HepG2 (cell line): ENCODE results near the gene HLA-DPA1. TPM values are rescaled to one million over a fixed set of nuclear protein-coding genes. Genes with fewer than 3 reads are reported as not detected.

ENCODE experiments used
- ATAC-seq: fragments of 200-7000 bp; cut with Tn5 transposase; 3 replicates; pipeline ENCODE4 v1.9.1; 2020; ENCODE audit warnings: mild to moderate bottlenecking, moderate library complexity
- BruUV-seq: library from RNA; stranded (reverse); fragments of 400-500 nt; replicated peaks from 2 replicates; lab custom pipeline; 2021; lab: Mats Ljungman, UMichigan
- CTCF ChIA-PET: fragments of 300-600 bp; formaldehyde crosslinking; extraction: SDS; loops from one replicate; lab custom pipeline; 2021; ENCODE audit warnings: low total read pairs, inconsistent platforms, low intra/inter-chr PET ratio; lab: Yijun Ruan, JAX
- POLR2A ChIA-PET: fragments of 350-600 bp; sonication (Branson Sonifier 250); formaldehyde crosslinking; loops from one replicate; lab custom pipeline; 2020; ENCODE audit warnings: antibody characterized with exemption, inconsistent platforms; lab: Yijun Ruan, JAX
- DNase-seq: peaks from one replicate; pipeline ENCODE4 v3.0.0-alpha.2; 2015; ENCODE audit warnings: low spot score
- FAIRE-seq: peaks from 3 replicates; lab custom pipeline; 2011; peaks lifted over from hg19 to GRCh38; lab: Jason Lieb, UNC
- H2AFZ ChIP-seq: one replicate; pipeline ENCODE4 v1.6.1; 2011; ENCODE audit warnings: low read length, inconsistent platforms
- H3K27ac ChIP-seq: fragments of 300-600 bp; 3 replicates; pipeline ENCODE4 v1.8.0; 2011; ENCODE audit warnings: mixed run types, mild to moderate bottlenecking, mixed read lengths, low read length, inconsistent platforms; ENCODE audit not compliant: insufficient read depth; ENCODE audit errors: extremely low read length
- H3K27me3 ChIP-seq, 2 experiments: fragments of 200-600 bp in 1 of 2; 2 replicates in 1 of 2; 3 replicates in 1 of 2; pipeline versions ENCODE4 v1.6.0 to v1.8.0; 2011; ENCODE audit warnings: low read length in 2 of 2, mild to moderate bottlenecking in 2 of 2, moderate library complexity in 2 of 2, inconsistent platforms in 1 of 2; ENCODE audit not compliant: insufficient read depth in 2 of 2, control insufficient read depth in 1 of 2
- H3K36me3 ChIP-seq, 2 experiments: fragments of 200-600 bp in 1 of 2; replicated peaks in 1 of 2; 2 replicates in 1 of 2; 3 replicates in 1 of 2; pipeline versions ENCODE4 v1.5.1 to v1.8.0; 2011; ENCODE audit warnings: low read length in 2 of 2, inconsistent platforms in 1 of 2; ENCODE audit not compliant: insufficient read depth in 2 of 2, control insufficient read depth in 1 of 2
- H3K4me1 ChIP-seq: 2 replicates; pipeline ENCODE4 v1.5.1; 2012; ENCODE audit warnings: low read length, inconsistent platforms; ENCODE audit not compliant: insufficient read depth
- H3K4me2 ChIP-seq: 2 replicates; pipeline ENCODE4 v1.6.0; 2011; ENCODE audit warnings: low read depth, low read length, inconsistent platforms
- H3K4me3 ChIP-seq, 3 experiments: fragments of 200-600 bp in 1 of 3; sonication (generic), shearing (Covaris generic) in 1 of 3; replicated peaks in 1 of 3; 2 replicates each; pipeline ENCODE4 v1.5.1; 2011 to 2016; ENCODE audit warnings: low read length in 3 of 3, inconsistent platforms in 2 of 3, low read depth in 2 of 3, mild to moderate bottlenecking in 2 of 3, control low read depth in 1 of 3, mixed read lengths in 1 of 3; ENCODE audit not compliant: insufficient read depth in 1 of 3
- H3K79me2 ChIP-seq: one replicate; pipeline ENCODE4 v1.6.1; 2011; ENCODE audit warnings: low read length, inconsistent platforms; ENCODE audit not compliant: insufficient read depth
- H3K9ac ChIP-seq: 2 replicates; pipeline ENCODE4 v1.6.0; 2011; ENCODE audit warnings: mild to moderate bottlenecking, low read depth, low read length, inconsistent platforms; ENCODE audit not compliant: insufficient read depth
- H3K9me3 ChIP-seq: 2 replicates; pipeline ENCODE4 v1.5.1; 2012; ENCODE audit warnings: mild to moderate bottlenecking, low read length
- H4K20me1 ChIP-seq: 2 replicates; pipeline ENCODE4 v1.6.0; 2011; ENCODE audit warnings: inconsistent platforms, mild to moderate bottlenecking, low read length, moderate library complexity; ENCODE audit not compliant: insufficient read depth
- ATF1 ChIP-seq: IDR thresholded peaks from 2 replicates; pipeline ENCODE4 v1.6.1; 2016; ENCODE audit warnings: mild to moderate bottlenecking, control low read depth
- KMT2B ChIP-seq: IDR thresholded peaks from 2 replicates; pipeline ENCODE4 v1.6.1; 2016; ENCODE audit warnings: missing genetic modification reagents, missing compliant biosample characterization
- MAFF ChIP-seq: IDR thresholded peaks from 2 replicates; pipeline ENCODE4 v1.6.1; 2011; ENCODE audit warnings: low read depth, low read length, improper control_type of control experiment
- MAFK ChIP-seq, 2 experiments: IDR thresholded peaks in 1 of 2; conservative IDR thresholded peaks in 1 of 2; 2 replicates each; pipeline ENCODE4 v1.6.1; 2011; ENCODE audit warnings: improper control_type of control experiment in 2 of 2, low read length in 2 of 2
- NFYB ChIP-seq: sonication (generic); formaldehyde crosslinking; IDR thresholded peaks from 2 replicates; pipeline ENCODE4 v1.4.0; 2020; ENCODE audit warnings: missing genetic modification reagents
- TMF1 ChIP-seq: sonication (generic); formaldehyde crosslinking; IDR thresholded peaks from 2 replicates; pipeline ENCODE4 v1.8.1; 2022; ENCODE audit warnings: low read depth, missing genetic modification reagents
- ZFX ChIP-seq: sonication (generic); formaldehyde crosslinking; IDR thresholded peaks from 2 replicates; pipeline ENCODE4 v1.4.0; 2020; ENCODE audit warnings: mild to moderate bottlenecking, low read depth, missing genetic modification reagents, moderate library complexity
- ZNF207 ChIP-seq: fragments of 450-650 bp; IDR thresholded peaks from 2 replicates; pipeline ENCODE4 v1.6.1; 2016; ENCODE audit warnings: antibody characterized with exemption, borderline replicate concordance
- WGBS: methylation state at CpG from one replicate; pipeline ENCODE4 v1.1.6; 2017; ENCODE audit warnings: low lambda C conversion rate; 5-methylcytosine and 5-hydroxymethylcytosine counted together
- in situ Hi-C: cut with HindIII; loops from 2 replicates; pipeline ENCODE4 v1.10.0; 2017; ENCODE audit warnings: low pct_unique_long_range_greater_than_20kb; ENCODE audit not compliant: extremely low pct_ligation_motif_present
- intact Hi-C: fragments of 100-400 bp; cut with micrococcal nuclease; formaldehyde crosslinking; loops from one replicate; pipeline ENCODE4 v1.10.0; 2022; ENCODE audit not compliant: unreplicated experiment
- polyA plus RNA-seq, 8 experiments: library from polyadenylated mRNA; depleted of rRNA in 3 of 8; stranded (reverse) in 7 of 8; unstranded in 1 of 8; fragments of >200 nt; fragmentation: Illumina TruSeq in 4 of 8; extraction: Trizol in 4 of 8; gene quantifications; 2 replicates each; pipeline versions ENCODE4 v1.2.1 to v1.2.3, GENCODE V29; 2011 to 2016; ENCODE audit warnings: low read depth in 4 of 8, missing spikeins in 1 of 8, mixed read lengths in 1 of 8; ENCODE audit not compliant: insufficient read depth in 1 of 8
- total RNA-seq, 5 experiments: library from RNA; depleted of rRNA; stranded (reverse); fragments of >200 nt; fragmentation: Illumina TruSeq; extraction: Trizol; gene quantifications; 2 replicates each; pipeline ENCODE4 v1.2.3, GENCODE V29; 2016; ENCODE audit warnings: low read depth in 1 of 5

The HLA-DPA1 gene
- total and polyA plus RNA-seq, 2 of the 13 experiments (the other 11 are each of a cell fraction or from before 2014, with no cell fraction given): not detected

DNA sequence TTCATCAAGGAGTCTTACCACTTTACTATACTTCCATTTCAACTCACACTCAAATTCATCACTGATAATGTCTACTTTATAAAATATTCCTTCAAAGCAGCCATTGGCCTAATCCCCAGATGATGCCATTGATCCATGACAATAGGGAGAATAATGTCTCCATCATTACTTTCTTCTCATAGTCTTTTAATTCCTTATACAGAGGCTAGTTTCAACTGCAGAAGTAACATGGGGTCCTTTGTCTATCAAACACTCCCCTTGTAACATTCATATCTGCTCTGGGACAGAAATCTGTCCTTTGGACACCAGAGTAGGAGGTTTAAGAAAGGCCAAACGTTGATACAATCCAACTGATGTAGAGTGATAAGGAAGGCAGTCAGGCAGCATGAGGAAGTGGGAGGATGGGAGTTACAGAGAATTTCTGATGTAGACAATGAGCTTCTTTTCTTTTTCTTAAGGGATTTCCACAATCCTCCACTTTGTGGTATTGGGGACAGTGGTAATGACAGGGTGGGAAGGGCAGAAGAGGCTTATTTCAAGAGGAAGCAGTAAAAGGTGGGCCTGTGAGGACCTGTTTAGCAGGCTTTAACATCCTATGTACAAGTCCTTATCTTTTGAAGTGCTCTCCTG is 45.1 kb downstream of the HLA-DPA1 start (continued):
- TF ChIP-seq NFYB: no peak
- no peak for TF ChIP-seq ATF1 (CRISPR knock-in tag)
- TF ChIP-seq, all 625 proteins: peak for 0

- Histone ChIP-seq H3K27ac (no peak overlapping the region), H3K4me3 (no peak overlapping the region), H3K9ac (no peak overlapping the region), H3K27me3 (peaks cover 0 to 21% of the 10 kb centered on the region in 2 experiments; a peak in 3 of 5 replicates), H3K79me2 (no peaks in the 10 kb centered on the region), H2AFZ (no peak overlapping the region), H4K20me1 (no peaks in the 10 kb centered on the region), H3K4me1 (no peaks in the 10 kb centered on the region), H3K36me3 (no peaks in the 10 kb centered on the region), H3K4me2 (no peak overlapping the region), H3K9me3 (no peaks in the 10 kb centered on the region)
- no peak for TF ChIP-seq ZNF207
- no peak for TF ChIP-seq TMF1
- BruUV-seq: no TSS peak
- intact Hi-C loops (no loop called here), in situ Hi-C loops (no loop called here)
- no peak for DNase-seq
- POLR2A ChIA-PET: no interaction called here
- ATAC-seq: no peak
- CTCF ChIA-PET: no interaction called here
- FAIRE-seq: no peak
Measured at GRCh38 chr6:33024521-33024920, 48.9 kb downstream of the HLA-DPA1 start.

GRCh38 chr6:33023536-33023935 is 49.9 kb downstream of the HLA-DPA1 start:
- no peaks in the 10 kb centered on the region for H3K36me3 ChIP-seq
- H3K79me2 ChIP-seq: no peaks in the 10 kb centered on the region
- BruUV-seq: no TSS peak
- intact Hi-C loops: no loop called here
- no peaks in the 10 kb centered on the region for H4K20me1 ChIP-seq
- H3K27me3 ChIP-seq: peaks cover 0 to 25% of the 10 kb centered on the region in 2 experiments; a peak in 3 of 5 replicates
- no peak overlapping the region for H3K9ac ChIP-seq
- ATAC-seq (no peak), FAIRE-seq (no peak), DNase-seq (no peak)
- in situ Hi-C loops: no loop called here
- no peak overlapping the region for H3K27ac ChIP-seq
- ChIA-PET POLR2A (no interaction called here), CTCF (no interaction called here)
- no peak overlapping the region for H3K4me2 ChIP-seq
- H2AFZ ChIP-seq: no peak overlapping the region
- no peaks in the 10 kb centered on the region for H3K9me3 ChIP-seq
- peak; percentile 48; the same call in 1 of the 2 replicates for TF ChIP-seq MAFF
- TF ChIP-seq MAFK (conservative IDR thresholded peaks at IDR 0.05 in 1 of 2, IDR thresholded peaks at IDR 0.05 in 1 of 2; ENCODE audit: low read length in 2 of 2): peak in 1 of 2 experiments; percentile 64; a peak in 2 of 4 replicates
- no peak for TF ChIP-seq ZFX (CRISPR knock-in tag)
- TF ChIP-seq KMT2B (CRISPR knock-in tag): no peak
- TF ChIP-seq, all 625 proteins: peak for 2
- no peaks in the 10 kb centered on the region for H3K4me1 ChIP-seq
- no peak overlapping the region for H3K4me3 ChIP-seq
- WGBS: under 1% methylated on average over 3 of the region's 3 CpGs
